Brain pericyte (primary cell): ENCODE measurements around the gene PARP2.
"Not testable (repeated sequence)": the region's sequence is repeated elsewhere in the genome, so short reads cannot be mapped to it uniquely, and the experiment has no call there.

Source experiments
- DNase-seq: peaks from one replicate; pipeline ENCODE4 v3.0.0-alpha.2; 2012; ENCODE audit warnings: low read depth, low spot score

PARP2 gene

GRCh38 chr14:20345366-20345765, 1.9 kb downstream of the PARP2 start:
- DNase-seq, result no peak

GRCh38 chr14:20346713-20347112, 3.3 kb downstream of the PARP2 start:
- DNase-seq, result no peak

- DNase-seq, result no peak
These were observed 4.3 kb downstream of the PARP2 start for GRCh38 chr14:20347747-20348146.

- DNase-seq, result no peak
These were observed 6.8 kb downstream of the PARP2 start for GRCh38 chr14:20350282-20350681.

GRCh38 chr14:20350860-20351259, 7.4 kb downstream of the PARP2 start:
- no peak for DNase-seq

- DNase-seq, result no peak
These were observed 13.0 kb downstream of the PARP2 start for GRCh38 chr14:20356422-20356821.

- not testable (repeated sequence) for DNase-seq
These were observed 15.0 kb downstream of the PARP2 start for GRCh38 chr14:20358474-20358873.

GRCh38 chr14:20365928-20366327, 22.5 kb downstream of the PARP2 start:
- DNase-seq, result no peak

- no peak for DNase-seq
These were observed 29.4 kb downstream of the PARP2 start for GRCh38 chr14:20372796-20373195.

- no peak for DNase-seq
These were observed 32.0 kb downstream of the PARP2 start for GRCh38 chr14:20375471-20375870.

- DNase-seq, result no peak
These were observed 32.7 kb downstream of the PARP2 start for GRCh38 chr14:20376071-20376588.

GRCh38 chr14:20377171-20377570, 33.7 kb downstream of the PARP2 start:
- no peak for DNase-seq

- no peak for DNase-seq
These were observed 36.3 kb downstream of the PARP2 start for GRCh38 chr14:20379743-20380142.

GRCh38 chr14:20380681-20381080, 37.2 kb downstream of the PARP2 start:
- no peak for DNase-seq

- DNase-seq, result no peak
These were observed 37.9 kb downstream of the PARP2 start for GRCh38 chr14:20381341-20381740.

- DNase-seq, result no peak
These were observed 39.1 kb downstream of the PARP2 start for GRCh38 chr14:20382526-20382925.

GRCh38 chr14:20383032-20383431, 39.6 kb downstream of the PARP2 start:
- DNase-seq, result no peak

GRCh38 chr14:20383636-20384035, 40.2 kb downstream of the PARP2 start:
- no peak for DNase-seq

- DNase-seq, result no peak
These were observed 40.9 kb downstream of the PARP2 start for GRCh38 chr14:20384321-20384720.

- no peak for DNase-seq
These were observed 41.5 kb downstream of the PARP2 start for GRCh38 chr14:20384886-20385285.

GRCh38 chr14:20386276-20386855, 42.9 kb downstream of the PARP2 start:
- no peak for DNase-seq

GRCh38 chr14:20387576-20387975, 44.1 kb downstream of the PARP2 start:
- no peak for DNase-seq

- DNase-seq, result no peak
These were observed 44.7 kb downstream of the PARP2 start for GRCh38 chr14:20388159-20388558.

GRCh38 chr14:20391505-20391904, 48.1 kb downstream of the PARP2 start:
- DNase-seq, result no peak
